ENCODE data around the gene BUB1B.

BUB1B gene

GRCh38 chr15:40270246-40270995, 109.6 kb downstream of the BUB1B start:
- FAIRE-seq (no peak), DNase-seq (ENCODE audit: insufficient read length, low spot score) (no peak)
- no peak for TF ChIP-seq POLR2AphosphoS5 (IDR thresholded peaks at IDR 0.05; ENCODE audit: low read depth, low read length)
- TF ChIP-seq PAX5 (IDR thresholded peaks at IDR 0.05; ENCODE audit: insufficient read depth, low read length, severe bottlenecking) = no peak
- TF ChIP-seq POU2F2 (IDR thresholded peaks at IDR 0.05; ENCODE audit: low read depth, low read length) = no peak
- TF ChIP-seq POLR2A (IDR thresholded peaks at IDR 0.05; ENCODE audit: low read depth, low read length) = no peak
- no peak for TF ChIP-seq TAF1 (IDR thresholded peaks at IDR 0.05; ENCODE audit: low read depth, low read length)
- TF ChIP-seq SPI1 (IDR thresholded peaks at IDR 0.05; ENCODE audit: low read depth, low read length) = no peak

Measured in GM12891 (cell line).